WTC11 (cell line): ENCODE results near the gene HSDL1. TPM values are rescaled to one million over a fixed set of nuclear protein-coding genes. Genes with fewer than 3 reads are reported as not detected.

ENCODE experiments used
- ATAC-seq: fragments of 200-7000 bp; cut with Tn5 transposase; 2 replicates; pipeline ENCODE4 v1.10.0; 2021; ENCODE audit warnings: mild to moderate bottlenecking, moderate library complexity
- CTCF ChIA-PET: fragments of 300-600 bp; sonication (Branson Sonifier 250); formaldehyde crosslinking; loops from one replicate; lab custom pipeline; 2021; ENCODE audit warnings: antibody characterized with exemption; lab: Charles Lee
- POLR2A ChIA-PET: fragments of 350-600 bp; sonication (Branson Sonifier 250); formaldehyde crosslinking; loops from one replicate; lab custom pipeline; 2021; ENCODE audit warnings: antibody characterized with exemption; lab: Charles Lee
- DNase-seq: peaks from one replicate; pipeline ENCODE4 v3.0.0; 2021; ENCODE audit warnings: low spot score
- H3K27ac Mint-ChIP-seq: 2 replicates; pipeline ENCODE4 v1.8.0; 2021; ENCODE audit warnings: mixed read lengths
- H3K27me3 Mint-ChIP-seq: 2 replicates; pipeline ENCODE4 v1.8.0; 2021; ENCODE audit warnings: low read depth, mild to moderate bottlenecking, moderate library complexity, mixed read lengths
- H3K36me3 Mint-ChIP-seq: 2 replicates; pipeline ENCODE4 v1.8.0; 2021; ENCODE audit warnings: mixed read lengths
- H3K4me1 Mint-ChIP-seq: 2 replicates; pipeline ENCODE4 v1.8.0; 2022; ENCODE audit warnings: mixed read lengths
- H3K4me3 Mint-ChIP-seq: 2 replicates; pipeline ENCODE4 v1.8.0; 2021; ENCODE audit warnings: mild to moderate bottlenecking, moderate library complexity, mixed read lengths
- H3K9me3 Mint-ChIP-seq: 2 replicates; pipeline ENCODE4 v1.8.0; 2021; ENCODE audit warnings: mixed read lengths
- ARID4B ChIP-seq: sonication (generic); formaldehyde crosslinking; IDR thresholded peaks from 2 replicates; pipeline ENCODE4 v1.8.0; 2023; ENCODE audit warnings: missing genetic modification reagents, mild to moderate bottlenecking, borderline replicate concordance
- ATF3 ChIP-seq: sonication (generic); formaldehyde crosslinking; conservative IDR thresholded peaks from 2 replicates; pipeline ENCODE4 v1.8.1; 2022; ENCODE audit warnings: mild to moderate bottlenecking, missing genetic modification reagents
- ATF6 ChIP-seq: sonication (generic); formaldehyde crosslinking; IDR thresholded peaks from 2 replicates; pipeline ENCODE4 v1.8.1; 2023; ENCODE audit warnings: mild to moderate bottlenecking, missing genetic modification reagents
- E2F4 ChIP-seq: sonication (generic); formaldehyde crosslinking; IDR thresholded peaks from 2 replicates; pipeline ENCODE4 v1.8.1; 2022; ENCODE audit warnings: low read depth, mild to moderate bottlenecking, moderate library complexity, missing genetic modification reagents, borderline replicate concordance
- EMX1 ChIP-seq: fragments of 250-450 bp; sonication (Bioruptor Pico); IDR thresholded peaks from 2 replicates; pipeline ENCODE4 v1.8.0; 2021; ENCODE audit warnings: mild to moderate bottlenecking
- IRF2 ChIP-seq: sonication (generic); formaldehyde crosslinking; IDR thresholded peaks from 2 replicates; pipeline ENCODE4 v1.8.0; 2022; ENCODE audit warnings: low read depth, missing genetic modification reagents, borderline replicate concordance
- NFE2L1 ChIP-seq: sonication (generic); formaldehyde crosslinking; IDR thresholded peaks from 2 replicates; pipeline ENCODE4 v1.8.1; 2023; ENCODE audit warnings: missing genetic modification reagents
- NR1H2 ChIP-seq: sonication (generic); formaldehyde crosslinking; IDR thresholded peaks from 2 replicates; pipeline ENCODE4 v1.9.0; 2021; ENCODE audit warnings: mild to moderate bottlenecking, moderate library complexity, missing genetic modification reagents
- PRRX2 ChIP-seq: fragments of 250-450 bp; sonication (Bioruptor Pico); IDR thresholded peaks from 2 replicates; pipeline ENCODE4 v1.8.0; 2021; ENCODE audit warnings: mild to moderate bottlenecking
- ZBTB21 ChIP-seq: sonication (generic); formaldehyde crosslinking; IDR thresholded peaks from 2 replicates; pipeline ENCODE4 v1.8.1; 2023; ENCODE audit warnings: mild to moderate bottlenecking, missing genetic modification reagents, borderline replicate concordance
- ZNF263 ChIP-seq: sonication (generic); formaldehyde crosslinking; IDR thresholded peaks from 2 replicates; pipeline ENCODE4 v1.8.1; 2022; ENCODE audit warnings: low read depth, mild to moderate bottlenecking, moderate library complexity, missing genetic modification reagents
- ZNF281 ChIP-seq: sonication (generic); formaldehyde crosslinking; IDR thresholded peaks from 2 replicates; pipeline ENCODE4 v1.8.0; 2023; ENCODE audit warnings: mild to moderate bottlenecking, missing genetic modification reagents
- ZNF671 ChIP-seq: fragments of 250-450 bp; sonication (Bioruptor Pico); IDR thresholded peaks from 2 replicates; pipeline ENCODE4 v1.8.0; 2021; ENCODE audit warnings: mild to moderate bottlenecking
- total RNA-seq: library from RNA; stranded (reverse); gene quantifications from 3 replicates; pipeline ENCODE4 v1.2.3, GENCODE V29; 2021

The HSDL1 gene
- total RNA-seq, 1 experiment from 2014 or later = 48.6 TPM

GRCh38 chr16:84088695-84089395, 56.1 kb downstream of the HSDL1 start:
- H3K27ac Mint-ChIP-seq = no peak overlapping the region
- TF ChIP-seq ZNF263 = no peak
- TF ChIP-seq, all 79 proteins: peak for 0
- Mint-ChIP-seq H3K36me3 (peaks cover 61% of the 10 kb centered on the region), H3K9me3 (no peaks in the 10 kb centered on the region), H3K27me3 (no peaks in the 10 kb centered on the region), H3K4me1 (no peaks in the 10 kb centered on the region), H3K4me3 (no peak overlapping the region)
- no peak for DNase-seq
- ChIA-PET CTCF (interaction anchor here (0.8 to 1.4 kb wide), 2 partner anchors 23 to 98 kb away, joined by 4 to 5 read pairs; partner anchors contain the start of gene TAF1C), POLR2A (no interaction called here)
- no peak for ATAC-seq

- ATAC-seq = no peak
- Mint-ChIP-seq H3K36me3 (peaks cover 52% of the 10 kb centered on the region), H3K9me3 (no peaks in the 10 kb centered on the region), H3K27me3 (no peaks in the 10 kb centered on the region), H3K4me3 (no peak overlapping the region), H3K27ac (peak overlapping the region; percentile 44), H3K4me1 (no peaks in the 10 kb centered on the region)
- no peak for DNase-seq
- POLR2A ChIA-PET = no interaction called here
- no peak for TF ChIP-seq ATF3 (CRISPR knock-in tag)
- TF ChIP-seq ZNF281 (CRISPR knock-in tag) = no peak
- TF ChIP-seq E2F4 (CRISPR knock-in tag) = no peak
- no peak for TF ChIP-seq ATF6
- no peak for TF ChIP-seq PRRX2 (CRISPR knock-in tag)
- TF ChIP-seq IRF2 (CRISPR knock-in tag) = no peak
- CTCF ChIA-PET = interaction anchor here (1.3 to 4.3 kb wide), 2 partner anchors 73 to 99 kb away, joined by 3 to 28 read pairs; partner anchors contain the start of gene TAF1C
Observed at GRCh38 chr16:84087466-84088151, 57.4 kb downstream of the HSDL1 start.

- DNase-seq = no peak
- H3K27ac Mint-ChIP-seq = no peak overlapping the region
- no peak for ATAC-seq
- H3K36me3 Mint-ChIP-seq = peaks cover 51% of the 10 kb centered on the region
- CTCF ChIA-PET = interaction anchor here (1.3 to 4.3 kb wide), 2 partner anchors 73 to 100 kb away, joined by 3 to 28 read pairs; partner anchors contain the start of gene TAF1C
- no peaks in the 10 kb centered on the region for H3K27me3 Mint-ChIP-seq
- POLR2A ChIA-PET = no interaction called here
- no peaks in the 10 kb centered on the region for H3K9me3 Mint-ChIP-seq
- TF ChIP-seq NR1H2 (CRISPR knock-in tag) = no peak
- no peak for TF ChIP-seq EMX1
- no peak for TF ChIP-seq ARID4B (CRISPR knock-in tag)
- no peak for TF ChIP-seq PRRX2 (CRISPR knock-in tag)
- no peak for TF ChIP-seq NFE2L1
- no peak for TF ChIP-seq ZNF671 (CRISPR knock-in tag)
- no peak for TF ChIP-seq ZBTB21
- no peaks in the 10 kb centered on the region for H3K4me1 Mint-ChIP-seq
- no peak overlapping the region for H3K4me3 Mint-ChIP-seq
Observed at GRCh38 chr16:84087001-84087400, 58.0 kb downstream of the HSDL1 start.
